Measurements from ENCODE around the gene RAD51C. TPM values are rescaled to one million over a fixed set of nuclear protein-coding genes. Genes with fewer than 3 reads are reported as not detected.
"Not testable (repeated sequence)": the region's sequence is repeated elsewhere in the genome, so short reads cannot be mapped to it uniquely, and the experiment has no call there.

Gene RAD51C
- total RNA-seq, 4 donors from 2014 or later = 7.1 to 18.3 (median 15.7) TPM

- DNase-seq (ENCODE audit: low spot score) (no peak), ATAC-seq (ENCODE audit: low FRiP score) (peak; percentile 44)
- no peak for TF ChIP-seq CTCF (IDR thresholded peaks at IDR 0.05)
These were observed 64.1 kb downstream of the RAD51C start for GRCh38 chr17:58756246-58757161.

- ATAC-seq (ENCODE audit: low FRiP score) (no peak), DNase-seq (ENCODE audit: low spot score) (no peak)
- no peak for TF ChIP-seq CTCF (IDR thresholded peaks at IDR 0.05)
These were observed 64.8 kb downstream of the RAD51C start for GRCh38 chr17:58757162-58757613.

- ATAC-seq (ENCODE audit: low FRiP score) (no peak), DNase-seq (ENCODE audit: low spot score) (no peak)
- TF ChIP-seq CTCF (IDR thresholded peaks at IDR 0.05) = no peak
These were observed 66.5 kb downstream of the RAD51C start for GRCh38 chr17:58758890-58759289.

- no peak for ATAC-seq (ENCODE audit: low FRiP score)
- no peak for DNase-seq (ENCODE audit: low spot score)
- no peak for TF ChIP-seq CTCF (IDR thresholded peaks at IDR 0.05)
These were observed 67.1 kb downstream of the RAD51C start for GRCh38 chr17:58759522-58759921.

- ATAC-seq (ENCODE audit: low FRiP score) (no peak), DNase-seq (ENCODE audit: low spot score) (no peak)
- no peak for TF ChIP-seq CTCF (IDR thresholded peaks at IDR 0.05)
These were observed 67.8 kb downstream of the RAD51C start for GRCh38 chr17:58760248-58760647.

GRCh38 chr17:58763263-58763662 lies 70.9 kb downstream of the RAD51C start:
- DNase-seq (ENCODE audit: low spot score) (no peak), ATAC-seq (ENCODE audit: low FRiP score) (no peak)
- no peak for TF ChIP-seq CTCF (IDR thresholded peaks at IDR 0.05)

GRCh38 chr17:58764373-58764772 lies 72.0 kb downstream of the RAD51C start:
- no peak for ATAC-seq (ENCODE audit: low FRiP score)
- TF ChIP-seq CTCF (IDR thresholded peaks at IDR 0.05) = no peak
- no peak for DNase-seq (ENCODE audit: low spot score)

GRCh38 chr17:58778482-58778881 lies 86.1 kb downstream of the RAD51C start:
- DNase-seq (ENCODE audit: low spot score); ATAC-seq (ENCODE audit: low FRiP score): not testable (repeated sequence)

All from omental fat pad (tissue), 4 donors.